Tibial nerve (tissue), 4 donors: ENCODE measurements around the gene TNRC18. TPM values are rescaled to one million over a fixed set of nuclear protein-coding genes. Genes with fewer than 3 reads are reported as not detected.
"Not testable (repeated sequence)": the region's sequence is repeated elsewhere in the genome, so short reads cannot be mapped to it uniquely, and the experiment has no call there.

Experiments used
- DNase-seq, 2 donors: peaks; one replicate each; pipeline ENCODE4 v3.0.0-alpha.2; 2019; ENCODE audit warnings: low spot score in 2 of 2
- H3K27ac ChIP-seq, 4 donors: fragments of 200-600 bp; sonication (generic) in 3 of 4; one replicate each; pipeline ENCODE4 v1.5.1; 2017 to 2019; ENCODE audit warnings: mild to moderate bottlenecking in 1 of 4
- H3K27me3 ChIP-seq, 2 donors: fragments of 200-600 bp; sonication (generic) in 1 of 2; one replicate each; pipeline versions ENCODE4 v1.5.1 to v1.6.0; 2017 to 2019
- H3K36me3 ChIP-seq, 3 donors: fragments of 200-600 bp; sonication (generic); one replicate each; pipeline ENCODE4 v1.5.1; 2018 to 2019
- H3K4me1 ChIP-seq, 4 donors: fragments of 200-600 bp; sonication (generic) in 3 of 4; one replicate each; pipeline ENCODE4 v1.5.1; 2017 to 2019
- H3K4me3 ChIP-seq, 4 donors: fragments of 200-600 bp; sonication (generic) in 3 of 4; one replicate each; pipeline ENCODE4 v1.5.1; 2017 to 2019; ENCODE audit warnings: mild to moderate bottlenecking in 1 of 4, moderate library complexity in 1 of 4
- H3K9me3 ChIP-seq, 4 donors: fragments of 200-600 bp; sonication (generic) in 3 of 4; one replicate each; pipeline ENCODE4 v1.5.1; 2017 to 2019
- EP300 ChIP-seq, 2 donors: sonication (generic); formaldehyde crosslinking; IDR thresholded peaks; one replicate each; pipeline ENCODE4 v1.6.1; 2017; ENCODE audit warnings: antibody characterized with exemption in 2 of 2, mild to moderate bottlenecking in 1 of 2
- POLR2A ChIP-seq, 2 donors: fragments of 450-650 bp; IDR thresholded peaks; one replicate each; pipeline ENCODE4 v1.6.1; 2017; ENCODE audit warnings: antibody characterized with exemption in 2 of 2, mild to moderate bottlenecking in 2 of 2, moderate library complexity in 2 of 2
- WGBS, 2 donors: methylation state at CpG; one replicate each; pipeline ENCODE4 v1.1.5; 2018; 5-methylcytosine and 5-hydroxymethylcytosine counted together
- total RNA-seq, 4 donors: library from RNA; depleted of rRNA; stranded (reverse); fragments of >200 nt; gene quantifications; one replicate each; pipeline ENCODE4 v1.1.0, GENCODE V29; 2016
- TF ChIP-seq, protein P1 (sequence below), 5 experiments: fragments of 200-600 bp in 3 of 5; fragments of 450-650 bp in 2 of 5; sonication (generic) in 3 of 5; IDR thresholded peaks; one replicate each; pipeline ENCODE4 v1.5.1; 2016 to 2019; ENCODE audit warnings: antibody characterized with exemption in 5 of 5, mild to moderate bottlenecking in 3 of 5, moderate library complexity in 2 of 5

The TNRC18 gene
- total RNA-seq, 4 donors from 2014 or later = 76.9 to 241 (median 147) TPM

GRCh38 chr7:5286933-5287332, 136.7 kb downstream of the TNRC18 start:
- H3K27ac ChIP-seq = no peak overlapping the region
- 93 to 95% methylated on average over 9 of the region's 9 CpGs for WGBS, 2 donors
- no peaks in the 10 kb centered on the region for H3K36me3 ChIP-seq
- no peak overlapping the region for H3K4me3 ChIP-seq
- no peaks in the 10 kb centered on the region for H3K9me3 ChIP-seq
- H3K4me1 ChIP-seq = peaks cover 0 to 22% (median 7%) of the 10 kb centered on the region in 4 donors
- peaks cover 0 to 19% of the 10 kb centered on the region in 2 donors for H3K27me3 ChIP-seq
- DNase-seq = no peak
- TF ChIP-seq POLR2A (IDR thresholded peaks at IDR 0.05) (no peak), EP300 (IDR thresholded peaks at IDR 0.05) (no peak)
- TF ChIP-seq, protein P1, sequence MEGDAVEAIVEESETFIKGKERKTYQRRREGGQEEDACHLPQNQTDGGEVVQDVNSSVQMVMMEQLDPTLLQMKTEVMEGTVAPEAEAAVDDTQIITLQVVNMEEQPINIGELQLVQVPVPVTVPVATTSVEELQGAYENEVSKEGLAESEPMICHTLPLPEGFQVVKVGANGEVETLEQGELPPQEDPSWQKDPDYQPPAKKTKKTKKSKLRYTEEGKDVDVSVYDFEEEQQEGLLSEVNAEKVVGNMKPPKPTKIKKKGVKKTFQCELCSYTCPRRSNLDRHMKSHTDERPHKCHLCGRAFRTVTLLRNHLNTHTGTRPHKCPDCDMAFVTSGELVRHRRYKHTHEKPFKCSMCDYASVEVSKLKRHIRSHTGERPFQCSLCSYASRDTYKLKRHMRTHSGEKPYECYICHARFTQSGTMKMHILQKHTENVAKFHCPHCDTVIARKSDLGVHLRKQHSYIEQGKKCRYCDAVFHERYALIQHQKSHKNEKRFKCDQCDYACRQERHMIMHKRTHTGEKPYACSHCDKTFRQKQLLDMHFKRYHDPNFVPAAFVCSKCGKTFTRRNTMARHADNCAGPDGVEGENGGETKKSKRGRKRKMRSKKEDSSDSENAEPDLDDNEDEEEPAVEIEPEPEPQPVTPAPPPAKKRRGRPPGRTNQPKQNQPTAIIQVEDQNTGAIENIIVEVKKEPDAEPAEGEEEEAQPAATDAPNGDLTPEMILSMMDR (IDR thresholded peaks at IDR 0.05) = no peak

DNA sequence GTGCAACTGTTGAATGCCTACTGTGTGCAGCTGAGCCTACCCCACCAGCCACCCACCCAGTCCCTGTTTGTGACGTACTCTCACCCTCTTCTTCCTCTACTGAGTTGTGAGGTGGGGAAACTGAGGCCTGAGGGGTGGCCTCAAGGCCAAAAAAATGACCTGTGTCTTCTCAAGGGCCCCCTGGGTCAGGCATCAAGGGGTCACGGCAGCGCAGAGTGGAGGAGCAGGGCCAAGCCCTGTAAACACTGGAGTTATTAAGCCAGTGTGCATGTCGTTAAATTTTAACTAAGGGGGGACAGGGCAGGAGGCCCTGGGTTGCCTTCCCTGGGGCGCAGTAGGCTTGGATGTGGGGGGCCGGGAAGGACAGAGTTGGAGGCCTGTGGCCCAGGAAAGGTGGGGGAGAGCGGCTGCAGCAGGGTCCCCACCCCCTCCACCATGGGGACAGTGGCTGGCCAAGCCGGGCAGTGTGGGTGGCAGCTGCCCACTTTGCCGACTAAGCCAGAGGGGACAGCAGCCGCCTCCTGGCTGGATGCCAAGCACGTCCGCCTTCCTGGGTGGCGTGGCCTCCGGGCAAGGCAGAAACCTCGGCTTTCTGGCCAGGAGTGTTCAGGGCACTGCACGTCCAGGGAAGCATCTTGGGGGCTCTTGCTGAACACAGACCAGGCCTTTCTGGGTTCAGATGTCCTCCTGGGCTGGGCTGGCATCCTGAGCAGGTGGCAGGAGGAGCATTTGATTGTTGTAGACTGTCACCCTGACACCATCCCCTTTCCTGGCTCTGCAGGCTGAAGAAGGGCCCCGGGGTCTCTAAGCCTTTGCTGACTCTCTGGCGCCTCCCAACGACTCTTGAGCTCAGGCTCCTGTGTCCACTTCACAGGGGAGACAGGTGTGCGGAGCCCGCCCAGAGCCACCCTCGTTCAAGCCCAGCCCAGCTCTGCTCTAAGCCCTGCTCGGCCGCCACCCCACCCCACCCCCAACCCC, 139.0 kb downstream of the TNRC18 start:
- Histone ChIP-seq H3K9me3 (no peaks in the 10 kb centered on the region), H3K36me3 (no peaks in the 10 kb centered on the region), H3K4me3 (no peak overlapping the region), H3K27me3 (peaks cover 0 to 19% of the 10 kb centered on the region in 2 donors), H3K27ac (no peak overlapping the region), H3K4me1 (peaks cover 0 to 22% (median 7%) of the 10 kb centered on the region in 4 donors)
- TF ChIP-seq POLR2A (IDR thresholded peaks at IDR 0.05) = no peak
- TF ChIP-seq, protein P1 (IDR thresholded peaks at IDR 0.05) = no peak
- no peak for TF ChIP-seq EP300 (IDR thresholded peaks at IDR 0.05)
- DNase-seq = no peak
- 36 to 48% methylated on average over 12 to 22 of the region's 24 CpGs for WGBS, 2 donors

GRCh38 chr7:5283421-5284303, 140.0 kb downstream of the TNRC18 start:
- H3K27me3 ChIP-seq = peaks cover 0 to 19% of the 10 kb centered on the region in 2 donors
- no peaks in the 10 kb centered on the region for H3K36me3 ChIP-seq
- H3K27ac ChIP-seq = no peak overlapping the region
- no peak for TF ChIP-seq EP300 (IDR thresholded peaks at IDR 0.05)
- TF ChIP-seq, protein P1 (IDR thresholded peaks at IDR 0.05) = no peak
- TF ChIP-seq POLR2A (IDR thresholded peaks at IDR 0.05) = no peak
- 19 to 42% methylated on average over 7 to 28 of the region's 46 CpGs for WGBS, 2 donors
- H3K4me1 ChIP-seq = peaks cover 0 to 22% (median 7%) of the 10 kb centered on the region in 4 donors
- no peaks in the 10 kb centered on the region for H3K9me3 ChIP-seq
- peak overlapping the region; percentile 15 to 54 (median 42) for H3K4me3 ChIP-seq
- no peak for DNase-seq

GRCh38 chr7:5282543-5283316, 140.9 kb downstream of the TNRC18 start, which contains the start of gene SLC29A4:
SLC29A4 (plus strand) TSS chr7:5282943; CDS start chr7:5287817, 4,874 bp downstream.
- no peak for DNase-seq
- Histone ChIP-seq H3K27me3 (peaks cover 0 to 19% of the 10 kb centered on the region in 2 donors), H3K27ac (no peak within 1 kb of the TSS), H3K4me1 (peaks cover 0 to 22% (median 7%) of the 10 kb centered on the region in 4 donors), H3K36me3 (no peaks in the 10 kb centered on the region), H3K4me3 (peak within 1 kb of the TSS; percentile 15 to 54 (median 42)), H3K9me3 (no peaks in the 10 kb centered on the region)
- 0% methylated on average over 6 to 16 of the region's 69 CpGs for WGBS, 2 donors
- TF ChIP-seq POLR2A (IDR thresholded peaks at IDR 0.05) (no peak), EP300 (IDR thresholded peaks at IDR 0.05) (no peak)
- TF ChIP-seq, protein P1 (IDR thresholded peaks at IDR 0.05) = no peak

GRCh38 chr7:5281598-5282500, 141.8 kb downstream of the TNRC18 start:
- DNase-seq = not testable (repeated sequence)
- WGBS, 2 donors = 40 to 48% methylated on average over 14 to 18 of the region's 19 CpGs
- peaks cover 0 to 19% of the 10 kb centered on the region in 2 donors for H3K27me3 ChIP-seq

More at GRCh38 chr7:5281598-5282500, 141.8 kb downstream of the TNRC18 start:
- H3K27ac ChIP-seq, H3K4me3 ChIP-seq, H3K36me3 ChIP-seq, H3K9me3 ChIP-seq: not testable (repeated sequence)
- H3K4me1 ChIP-seq = peaks cover 0 to 22% (median 7%) of the 10 kb centered on the region in 4 donors
